Naive thymus-derived CD4-positive, alpha-beta T cell (primary cell): ENCODE measurements around the gene NPLOC4. TPM values are rescaled to one million over a fixed set of nuclear protein-coding genes. Genes with fewer than 3 reads are reported as not detected.

Experiments used
- ATAC-seq: fragments of 150-1000 bp; cut with Tn5 transposase; 2 replicates; pipeline ENCODE4 v1.10.0; 2021; ENCODE audit warnings: mild to moderate bottlenecking, moderate library complexity
- CTCF ChIA-PET: fragments of 350-600 bp; sonication (Branson Sonifier 250); formaldehyde crosslinking; loops from one replicate; lab custom pipeline; 2021; ENCODE audit warnings: antibody characterized with exemption; lab: Charles Lee
- POLR2A ChIA-PET: fragments of 350-600 bp; sonication (Branson Sonifier 250); formaldehyde crosslinking; loops from one replicate; lab custom pipeline; 2021; ENCODE audit warnings: antibody characterized with exemption, inconsistent platforms; lab: Charles Lee
- DNase-seq, 9 donors: peaks; one replicate each; pipeline versions ENCODE4 v3.0.0 to v3.0.0-alpha.2; 2020 to 2022; ENCODE audit warnings: mixed read lengths in 1 of 9
- H3K27ac ChIP-seq: one replicate; pipeline ENCODE4 v1.7.0; 2013; ENCODE audit warnings: mild to moderate bottlenecking, low read depth, low read length, moderate library complexity
- H3K27me3 ChIP-seq, 2 donors: one replicate each; pipeline ENCODE4 v1.7.0; 2013; ENCODE audit warnings: low read length in 2 of 2, mild to moderate bottlenecking in 2 of 2, moderate library complexity in 2 of 2; ENCODE audit not compliant: control insufficient read depth in 2 of 2, insufficient read depth in 2 of 2
- H3K36me3 ChIP-seq, 3 experiments: 1 replicate in 2 of 3; 2 replicates in 1 of 3; pipeline ENCODE4 v1.7.0; 2013; ENCODE audit warnings: low read length in 3 of 3, mild to moderate bottlenecking in 3 of 3, moderate library complexity in 1 of 3; ENCODE audit not compliant: insufficient read depth in 3 of 3, control insufficient read depth in 2 of 3
- H3K4me1 ChIP-seq, 2 donors: one replicate each; pipeline ENCODE4 v1.7.0; 2013; ENCODE audit warnings: low read length in 2 of 2, mild to moderate bottlenecking in 2 of 2, moderate library complexity in 1 of 2; ENCODE audit not compliant: control insufficient read depth in 2 of 2, insufficient read depth in 2 of 2
- H3K4me3 ChIP-seq: 2 replicates; pipeline ENCODE4 v1.7.0; 2013; ENCODE audit warnings: mild to moderate bottlenecking, low read length
- H3K9me3 ChIP-seq, 3 experiments: 1 replicate in 2 of 3; 2 replicates in 1 of 3; pipeline ENCODE4 v1.7.0; 2013; ENCODE audit warnings: low read length in 3 of 3; ENCODE audit not compliant: control insufficient read depth in 2 of 3
- H3K27ac Mint-ChIP-seq, 9 donors: one replicate each; pipeline ENCODE4 v1.8.0; 2020 to 2022; ENCODE audit warnings: mixed read lengths in 9 of 9, mild to moderate bottlenecking in 8 of 9, moderate library complexity in 5 of 9, inconsistent platforms in 2 of 9
- H3K27me3 Mint-ChIP-seq, 5 donors: one replicate each; pipeline ENCODE4 v1.8.0; 2021 to 2022; ENCODE audit warnings: mixed read lengths in 5 of 5, mild to moderate bottlenecking in 1 of 5
- H3K36me3 Mint-ChIP-seq, 5 donors: one replicate each; pipeline ENCODE4 v1.8.0; 2020 to 2022; ENCODE audit warnings: mixed read lengths in 5 of 5, mild to moderate bottlenecking in 3 of 5, inconsistent platforms in 1 of 5
- H3K4me1 Mint-ChIP-seq, 7 donors: one replicate each; pipeline ENCODE4 v1.8.0; 2020 to 2022; ENCODE audit warnings: mixed read lengths in 7 of 7, mild to moderate bottlenecking in 3 of 7, inconsistent platforms in 1 of 7
- H3K4me3 Mint-ChIP-seq, 10 donors: one replicate each; pipeline ENCODE4 v1.8.0; 2020 to 2022; ENCODE audit warnings: mild to moderate bottlenecking in 10 of 10, mixed read lengths in 10 of 10, moderate library complexity in 6 of 10, inconsistent platforms in 2 of 10
- H3K9me3 Mint-ChIP-seq, 11 donors: one replicate each; pipeline ENCODE4 v1.8.0; 2020 to 2022; ENCODE audit warnings: mixed read lengths in 11 of 11, mild to moderate bottlenecking in 4 of 11, inconsistent platforms in 1 of 11, moderate library complexity in 1 of 11
- intact Hi-C, 2 donors: fragments of 100-400 bp; cut with micrococcal nuclease; formaldehyde crosslinking; loops; one replicate each; pipeline ENCODE4 v1.15.1; 2023
- polyA plus RNA-seq, 2 donors: library from polyadenylated mRNA; unstranded; fragments of 300-500 nt; fragmentation: Illumina TruSeq; gene quantifications; one replicate each; pipeline ENCODE4 v1.2.3, GENCODE V29; 2021
- total RNA-seq, 6 experiments: library from RNA in 5 of 6; stranded (reverse) in 5 of 6; gene quantifications; 1 replicate in 5 of 6; 2 replicates in 1 of 6; pipeline ENCODE4 v1.2.3 and lab custom pipeline; 2021 to 2026

The NPLOC4 gene
- total and polyA plus RNA-seq, 7 experiments from 2014 or later = 47.8 to 125 (median 84.2) TPM

- Mint-ChIP-seq H3K27me3 (peaks cover 0 to 16% (median 4%) of the 10 kb centered on the region in 5 donors), H3K9me3 (no peaks in the 10 kb centered on the region), H3K36me3 (no peaks in the 10 kb centered on the region), H3K4me1 (peaks cover 0 to 1% (median 0%) of the 10 kb centered on the region in 7 donors), H3K4me3 (no peak overlapping the region), H3K27ac (no peak overlapping the region)
- H3K9me3 ChIP-seq = no peaks in the 10 kb centered on the region
- CTCF ChIA-PET = no interaction called here
- no peak for DNase-seq
- H3K27ac ChIP-seq = no peak overlapping the region
- H3K4me1 ChIP-seq = no peaks in the 10 kb centered on the region
- H3K4me3 ChIP-seq = no peak overlapping the region
- no peak for ATAC-seq
- POLR2A ChIA-PET = interaction anchor here (0.9 kb wide), 1 partner anchor 10 kb away, joined by 3 read pairs; no protein-coding TSS in a partner anchor
- H3K27me3 ChIP-seq = no peaks in the 10 kb centered on the region
- H3K36me3 ChIP-seq = no peaks in the 10 kb centered on the region
- intact Hi-C loops = no loop called here
Observed at GRCh38 chr17:81529437-81529803, 107.5 kb downstream of the NPLOC4 start.

GRCh38 chr17:81528651-81529436 is 108.1 kb downstream of the NPLOC4 start:
- no peaks in the 10 kb centered on the region for H3K36me3 Mint-ChIP-seq
- no peak for DNase-seq
- Histone ChIP-seq H3K27ac (no peak overlapping the region), H3K9me3 (no peaks in the 10 kb centered on the region), H3K4me3 (no peak overlapping the region), H3K27me3 (no peaks in the 10 kb centered on the region), H3K4me1 (no peaks in the 10 kb centered on the region), H3K36me3 (no peaks in the 10 kb centered on the region)
- POLR2A ChIA-PET = interaction anchor here (0.9 kb wide), 1 partner anchor 10 kb away, joined by 3 read pairs; no protein-coding TSS in a partner anchor
- CTCF ChIA-PET = no interaction called here
- H3K4me3 Mint-ChIP-seq = no peak overlapping the region
- intact Hi-C loops = no loop called here
- no peaks in the 10 kb centered on the region for H3K9me3 Mint-ChIP-seq
- ATAC-seq = no peak
- H3K4me1 Mint-ChIP-seq = peaks cover 0 to 1% (median 0%) of the 10 kb centered on the region in 7 donors
- peaks cover 0 to 16% (median 4%) of the 10 kb centered on the region in 5 donors for H3K27me3 Mint-ChIP-seq
- H3K27ac Mint-ChIP-seq = no peak overlapping the region

DNA sequence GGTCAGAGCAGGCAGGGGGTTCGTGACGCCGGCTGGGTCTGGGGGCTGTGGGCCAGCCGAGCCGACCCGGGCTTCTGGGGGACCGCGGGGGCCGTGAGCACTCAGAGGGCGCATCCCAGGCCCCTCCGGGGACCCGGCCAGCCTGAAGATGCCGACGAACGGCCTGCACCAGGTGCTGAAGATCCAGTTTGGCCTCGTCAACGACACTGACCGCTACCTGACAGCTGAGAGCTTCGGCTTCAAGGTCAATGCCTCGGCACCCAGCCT is 108.6 kb downstream of the NPLOC4 start:
- H3K9me3 Mint-ChIP-seq = no peaks in the 10 kb centered on the region
- ChIA-PET POLR2A (no interaction called here), CTCF (no interaction called here)
- no peak overlapping the region for H3K27ac Mint-ChIP-seq
- Histone ChIP-seq H3K27me3 (no peaks in the 10 kb centered on the region), H3K4me1 (no peaks in the 10 kb centered on the region), H3K9me3 (no peaks in the 10 kb centered on the region), H3K36me3 (no peaks in the 10 kb centered on the region), H3K27ac (no peak overlapping the region), H3K4me3 (no peak overlapping the region)
- intact Hi-C loops = no loop called here
- H3K27me3 Mint-ChIP-seq = peaks cover 0 to 12% (median 3%) of the 10 kb centered on the region in 5 donors
- peaks cover 0 to 1% (median 0%) of the 10 kb centered on the region in 7 donors for H3K4me1 Mint-ChIP-seq
- ATAC-seq = no peak
- H3K36me3 Mint-ChIP-seq = no peaks in the 10 kb centered on the region
- no peak overlapping the region for H3K4me3 Mint-ChIP-seq
- DNase-seq = no peak

DNA sequence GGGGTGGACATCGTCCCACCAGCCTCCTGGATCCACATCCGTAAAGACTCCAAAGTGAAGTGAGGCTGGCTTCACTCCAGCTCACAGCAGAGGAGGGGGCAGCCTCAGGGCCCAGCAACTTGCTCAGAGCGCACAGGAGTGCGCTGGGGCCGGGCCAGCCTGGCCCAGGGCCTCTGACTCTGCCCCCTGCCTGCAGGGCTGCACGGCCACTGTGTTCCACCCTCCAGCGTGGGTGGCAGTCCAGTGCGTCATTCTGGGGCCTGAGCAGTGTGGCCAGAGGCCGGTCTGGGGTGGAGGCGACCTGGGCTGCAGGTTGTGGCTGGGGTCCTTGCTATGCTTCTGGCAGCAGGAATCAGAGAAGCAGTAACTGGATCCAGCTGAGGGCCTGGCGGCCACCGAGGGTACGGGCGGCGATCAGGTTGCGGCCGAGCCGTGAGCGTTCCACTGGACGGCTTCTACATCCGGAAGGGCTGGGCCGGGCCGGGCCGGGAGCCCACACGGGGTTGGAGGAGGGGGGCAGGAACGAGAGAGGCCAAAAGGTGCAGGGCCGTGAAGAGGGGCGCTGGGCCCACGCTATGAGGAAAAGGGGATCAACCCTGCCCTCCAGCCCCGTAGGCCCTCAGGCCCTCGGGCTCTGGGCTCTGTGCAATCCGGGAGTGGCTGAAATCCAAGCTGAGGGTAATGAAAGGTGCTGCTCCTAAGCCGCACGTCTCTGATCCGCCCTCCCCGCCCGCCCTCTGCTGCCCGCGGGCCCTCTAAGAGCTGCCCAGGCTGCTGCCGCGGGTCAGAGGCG is 109.1 kb downstream of the NPLOC4 start, which contains the start of gene FSCN2:
Gene FSCN2 (plus strand): TSS at position 787 of the 793 bp plus-strand sequence. CDS start 155 bp downstream, outside the sequence.
- Histone ChIP-seq H3K27me3 (no peaks in the 10 kb centered on the region), H3K4me1 (no peaks in the 10 kb centered on the region), H3K4me3 (no peak within 1 kb of the TSS), H3K9me3 (no peaks in the 10 kb centered on the region), H3K27ac (no peak within 1 kb of the TSS), H3K36me3 (no peaks in the 10 kb centered on the region)
- no peaks in the 10 kb centered on the region for H3K36me3 Mint-ChIP-seq
- H3K27ac Mint-ChIP-seq = no peak within 1 kb of the TSS
- intact Hi-C loops = no loop called here
- CTCF ChIA-PET = no interaction called here
- peaks cover 0 to 1% (median 0%) of the 10 kb centered on the region in 7 donors for H3K4me1 Mint-ChIP-seq
- H3K4me3 Mint-ChIP-seq = no peak within 1 kb of the TSS
- H3K9me3 Mint-ChIP-seq = no peaks in the 10 kb centered on the region
- peaks cover 0 to 9% (median 3%) of the 10 kb centered on the region in 5 donors for H3K27me3 Mint-ChIP-seq
- DNase-seq (no peak), ATAC-seq (no peak)
- POLR2A ChIA-PET = no interaction called here

GRCh38 chr17:81526662-81527571 is 110.0 kb downstream of the NPLOC4 start:
- CTCF ChIA-PET = no interaction called here
- H3K27me3 Mint-ChIP-seq = peaks cover 0 to 11% (median 4%) of the 10 kb centered on the region in 5 donors
- no peak for ATAC-seq
- no peak overlapping the region for H3K4me3 ChIP-seq
- no peak overlapping the region for H3K4me3 Mint-ChIP-seq
- no peaks in the 10 kb centered on the region for H3K27me3 ChIP-seq
- intact Hi-C loops = no loop called here
- H3K27ac ChIP-seq = no peak overlapping the region
- no peaks in the 10 kb centered on the region for H3K9me3 ChIP-seq
- POLR2A ChIA-PET = interaction anchor here (0.7 kb wide), 1 partner anchor 503 kb away, joined by 3 read pairs; no protein-coding TSS in a partner anchor
- no peaks in the 10 kb centered on the region for H3K36me3 ChIP-seq
- no peaks in the 10 kb centered on the region for H3K36me3 Mint-ChIP-seq
- peaks cover 0 to 1% (median 0%) of the 10 kb centered on the region in 7 donors for H3K4me1 Mint-ChIP-seq
- no peaks in the 10 kb centered on the region for H3K4me1 ChIP-seq
- H3K9me3 Mint-ChIP-seq = no peaks in the 10 kb centered on the region
- no peak overlapping the region for H3K27ac Mint-ChIP-seq
- no peak for DNase-seq

GRCh38 chr17:81524865-81525159 is 112.1 kb downstream of the NPLOC4 start:
- Mint-ChIP-seq H3K4me1 (peaks cover 0 to 6% (median 4%) of the 10 kb centered on the region in 7 donors), H3K4me3 (peak overlapping the region in 1 of 10 donors; percentile 39), H3K9me3 (no peaks in the 10 kb centered on the region), H3K36me3 (no peaks in the 10 kb centered on the region), H3K27me3 (peaks cover 0 to 22% (median 4%) of the 10 kb centered on the region in 5 donors), H3K27ac (no peak overlapping the region)
- ChIA-PET POLR2A (no interaction called here), CTCF (no interaction called here)
- intact Hi-C loops = no loop called here
- ATAC-seq (no peak), DNase-seq (no peak)
- no peaks in the 10 kb centered on the region for H3K9me3 ChIP-seq
- no peaks in the 10 kb centered on the region for H3K27me3 ChIP-seq
- H3K27ac ChIP-seq = no peak overlapping the region
- H3K4me3 ChIP-seq = no peak overlapping the region
- H3K36me3 ChIP-seq = no peaks in the 10 kb centered on the region
- H3K4me1 ChIP-seq = peaks cover 0 to under 1% of the 10 kb centered on the region in 2 donors
